Ovary (tissue), 9 donors: ENCODE data around the gene SPATA45. TPM values are rescaled to one million over a fixed set of nuclear protein-coding genes. Genes with fewer than 3 reads are reported as not detected.

ENCODE experiments used
- DNase-seq, 5 donors: peaks; one replicate each; pipeline ENCODE4 v3.0.0-alpha.2; 2019 to 2020
- H3K27ac ChIP-seq, 2 donors: fragments of 200-600 bp; one replicate each; pipeline versions ENCODE4 v1.5.1 to v1.8.0; 2019 to 2022
- H3K27me3 ChIP-seq: fragments of 200-600 bp; one replicate; pipeline ENCODE4 v1.8.0; 2022
- H3K36me3 ChIP-seq: fragments of 200-600 bp; sonication (generic); one replicate; pipeline ENCODE4 v1.5.1; 2019
- H3K4me1 ChIP-seq: one replicate; pipeline ENCODE4 v1.8.1; 2013; ENCODE audit warnings: mild to moderate bottlenecking, moderate library complexity; ENCODE audit not compliant: insufficient read depth
- H3K4me3 ChIP-seq: fragments of 200-600 bp; sonication (generic); one replicate; pipeline ENCODE4 v1.5.1; 2017
- H3K9me3 ChIP-seq, 2 donors: fragments of 200-600 bp in 1 of 2; sonication (generic) in 1 of 2; one replicate each; pipeline versions ENCODE4 v1.5.1 to v1.8.1; 2013 to 2019; ENCODE audit warnings: mild to moderate bottlenecking in 1 of 2, moderate library complexity in 1 of 2
- EP300 ChIP-seq: sonication (generic); formaldehyde crosslinking; IDR thresholded peaks from one replicate; pipeline ENCODE4 v1.6.1; 2017; ENCODE audit warnings: antibody characterized with exemption
- POLR2A ChIP-seq: fragments of 450-650 bp; IDR thresholded peaks from one replicate; pipeline ENCODE4 v1.6.1; 2017; ENCODE audit warnings: antibody characterized with exemption, mild to moderate bottlenecking, moderate library complexity
- WGBS, 3 donors: extraction: QIAGEN DNeasy Blood & Tissue Kit in 1 of 3; methylation state at CpG; one replicate each; pipeline versions ENCODE4 v1.1.5 to v1.1.7; 2013 to 2017; 5-methylcytosine and 5-hydroxymethylcytosine counted together
- intact Hi-C, 4 donors: fragments of 100-400 bp; cut with DNase I; formaldehyde crosslinking; loops; one replicate each; pipeline versions ENCODE4 v1.11.0 to v1.15.1; 2022 to 2023
- polyA plus RNA-seq, 2 donors: library from polyadenylated mRNA; stranded (reverse); fragments of 200-250 nt in 1 of 2; fragments of 350-450 nt in 1 of 2; fragmentation: Illumina TruSeq in 1 of 2; extraction: RNeasy Lipid Tissue Mini Kit (QIAGEN cat#74804) in 1 of 2; gene quantifications; one replicate each; pipeline ENCODE4 v1.2.3, GENCODE V29; 2013 to 2014
- total RNA-seq, 7 donors: library from RNA; depleted of rRNA in 2 of 7; stranded (reverse); fragments of >200 nt in 2 of 7; fragmentation: NEBNext Ultra II Directional in 3 of 7; extraction: Animal tissue kit (Norgen Biotek cat#: 25700) in 3 of 7; gene quantifications; one replicate each; pipeline versions ENCODE4 v1.1.0 to v1.2.4, GENCODE V29; 2016 to 2023
- TF ChIP-seq, protein P1 (sequence below), 3 donors: fragments of 450-650 bp in 2 of 3; fragments of 200-600 bp in 1 of 3; IDR thresholded peaks; one replicate each; pipeline versions ENCODE4 v1.5.1 to v1.8.0; 2016 to 2022; ENCODE audit warnings: antibody characterized with exemption in 3 of 3, mild to moderate bottlenecking in 1 of 3
- donor health status: DM: no; HTN: no; CAD: no; lungs with moderate emphysema.
- donor health status: DM: no; HTN: no; CAD: no.
- donor health status: Bipolar disorder and iron deficiency.
- donor health status: DM: yes; HTN: yes; CAD: no.
- donor health status: DM: no; HTN: no; CAD: no.
- donor health status: DM: yes; HTN: yes; CAD: no.

The SPATA45 gene
- total and polyA plus RNA-seq, 9 donors: not detected

DNA sequence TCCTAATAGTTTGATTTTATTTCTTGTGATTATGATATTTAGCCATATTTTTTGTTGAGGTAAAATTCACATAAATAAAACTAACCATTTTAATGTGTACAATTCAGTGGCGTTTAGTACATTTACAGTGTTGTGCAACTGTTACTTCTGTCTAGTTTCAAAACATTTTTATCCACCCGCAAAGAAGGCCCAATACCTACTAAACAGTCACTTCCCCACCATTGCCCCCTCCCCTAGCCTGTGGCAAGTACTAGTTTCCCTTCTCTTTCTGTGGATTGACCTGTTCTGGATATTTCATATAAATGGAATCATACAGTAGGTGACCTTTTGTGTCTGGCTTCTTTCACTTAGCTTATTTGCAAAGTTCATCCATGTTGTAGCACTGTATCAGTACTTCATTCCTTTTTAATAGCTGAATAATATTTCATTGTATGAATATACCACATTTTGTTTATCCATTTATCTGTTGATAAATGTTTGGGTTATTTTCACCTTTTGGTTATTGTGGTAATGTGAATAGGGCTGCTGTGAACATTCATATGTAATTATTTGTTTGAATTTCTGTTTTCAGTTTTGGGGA lies 14.8 kb upstream of the SPATA45 start:
- DNase-seq: no peak
- Histone ChIP-seq H3K4me3 (no peak overlapping the region), H3K9me3 (no peaks in the 10 kb centered on the region), H3K27me3 (no peaks in the 10 kb centered on the region), H3K36me3 (no peaks in the 10 kb centered on the region), H3K4me1 (peaks cover 7% of the 10 kb centered on the region), H3K27ac (no peak overlapping the region)
- TF ChIP-seq EP300: no peak
- intact Hi-C loops: no loop called here
- 94 to 98% (median 97%) methylated on average over 2 of the region's 2 CpGs for WGBS, 3 donors

DNA sequence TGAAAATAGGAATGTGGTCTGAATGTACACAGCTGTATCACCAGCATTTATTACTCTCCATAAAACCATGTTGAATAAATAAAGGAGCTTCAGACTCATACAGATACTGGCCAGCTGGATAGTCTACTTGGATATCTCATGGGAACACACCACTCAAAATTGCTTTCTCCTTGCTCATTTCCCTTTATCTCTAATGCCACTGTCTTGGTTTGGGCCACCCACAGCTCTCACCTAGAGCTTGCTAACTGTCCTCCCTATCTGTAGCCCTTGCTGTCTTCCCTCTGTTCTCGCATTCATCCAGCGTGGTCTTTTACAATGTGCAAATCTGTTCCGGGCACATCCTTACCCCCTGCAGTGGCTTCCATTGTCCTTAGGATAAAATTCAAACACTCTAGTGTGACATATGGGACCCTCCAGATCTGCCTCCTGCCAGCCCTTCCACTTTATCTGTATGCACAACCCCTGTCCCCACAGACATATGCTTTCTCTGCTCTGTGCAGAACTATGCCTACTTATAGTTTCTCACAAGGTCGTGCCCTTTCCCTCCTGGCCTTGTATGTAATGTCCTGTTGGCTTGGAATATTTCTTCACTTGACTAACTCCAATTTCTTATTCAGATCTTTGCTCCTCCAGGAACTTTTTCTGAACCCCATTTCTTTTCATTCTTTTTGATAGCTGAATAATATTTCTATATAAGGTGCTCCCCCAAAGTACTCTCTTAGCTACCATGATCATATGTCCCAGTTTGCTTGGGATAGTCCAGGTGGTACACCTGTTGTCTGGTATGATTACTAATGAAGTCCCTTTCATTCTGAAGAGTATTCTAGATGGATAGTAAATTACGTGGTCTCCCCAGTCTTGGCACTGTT lies 13.5 kb upstream of the SPATA45 start:
- Histone ChIP-seq H3K36me3 (no peaks in the 10 kb centered on the region), H3K27ac (no peak overlapping the region), H3K9me3 (no peaks in the 10 kb centered on the region), H3K4me3 (no peak overlapping the region), H3K4me1 (peaks cover 7% of the 10 kb centered on the region), H3K27me3 (no peaks in the 10 kb centered on the region)
- TF ChIP-seq, protein P1, sequence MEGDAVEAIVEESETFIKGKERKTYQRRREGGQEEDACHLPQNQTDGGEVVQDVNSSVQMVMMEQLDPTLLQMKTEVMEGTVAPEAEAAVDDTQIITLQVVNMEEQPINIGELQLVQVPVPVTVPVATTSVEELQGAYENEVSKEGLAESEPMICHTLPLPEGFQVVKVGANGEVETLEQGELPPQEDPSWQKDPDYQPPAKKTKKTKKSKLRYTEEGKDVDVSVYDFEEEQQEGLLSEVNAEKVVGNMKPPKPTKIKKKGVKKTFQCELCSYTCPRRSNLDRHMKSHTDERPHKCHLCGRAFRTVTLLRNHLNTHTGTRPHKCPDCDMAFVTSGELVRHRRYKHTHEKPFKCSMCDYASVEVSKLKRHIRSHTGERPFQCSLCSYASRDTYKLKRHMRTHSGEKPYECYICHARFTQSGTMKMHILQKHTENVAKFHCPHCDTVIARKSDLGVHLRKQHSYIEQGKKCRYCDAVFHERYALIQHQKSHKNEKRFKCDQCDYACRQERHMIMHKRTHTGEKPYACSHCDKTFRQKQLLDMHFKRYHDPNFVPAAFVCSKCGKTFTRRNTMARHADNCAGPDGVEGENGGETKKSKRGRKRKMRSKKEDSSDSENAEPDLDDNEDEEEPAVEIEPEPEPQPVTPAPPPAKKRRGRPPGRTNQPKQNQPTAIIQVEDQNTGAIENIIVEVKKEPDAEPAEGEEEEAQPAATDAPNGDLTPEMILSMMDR (IDR thresholded peaks at IDR 0.05): no peak
- WGBS, 3 donors: 71 to 78% (median 74%) methylated on average over 5 of the region's 5 CpGs
- intact Hi-C loops: no loop called here
- no peak for DNase-seq

DNA sequence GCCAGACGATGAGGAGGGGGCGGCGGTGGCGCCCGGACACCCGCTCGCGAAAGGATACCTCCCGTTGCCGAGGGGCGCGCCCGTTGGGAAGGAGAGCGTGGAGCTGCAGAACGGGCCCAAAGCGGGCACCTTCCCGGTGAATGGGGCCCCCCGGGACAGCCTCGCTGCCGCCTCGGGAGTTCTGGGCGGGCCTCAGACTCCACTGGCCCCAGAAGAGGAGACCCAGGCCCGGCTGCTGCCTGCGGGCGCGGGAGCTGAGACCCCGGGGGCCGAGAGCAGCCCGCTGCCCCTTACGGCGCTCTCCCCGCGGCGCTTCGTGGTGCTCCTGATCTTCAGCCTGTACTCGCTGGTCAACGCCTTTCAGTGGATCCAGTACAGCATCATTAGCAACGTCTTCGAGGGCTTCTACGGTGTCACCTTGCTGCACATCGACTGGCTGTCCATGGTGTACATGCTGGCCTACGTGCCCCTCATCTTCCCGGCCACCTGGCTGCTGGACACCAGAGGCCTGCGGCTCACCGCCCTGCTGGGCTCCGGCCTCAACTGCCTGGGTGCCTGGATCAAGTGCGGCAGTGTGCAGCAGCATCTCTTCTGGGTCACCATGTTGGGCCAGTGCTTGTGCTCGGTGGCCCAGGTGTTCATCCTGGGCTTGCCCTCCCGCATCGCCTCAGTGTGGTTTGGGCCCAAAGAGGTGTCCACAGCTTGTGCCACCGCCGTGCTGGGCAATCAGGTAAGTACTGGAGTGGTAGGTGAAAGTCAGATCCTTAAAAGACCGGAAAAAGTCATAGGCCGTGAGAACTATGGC lies 11.2 kb upstream of the SPATA45 start:
- 5 to 6% (median 6%) methylated on average over 35 to 54 of the region's 54 CpGs for WGBS, 3 donors
- Histone ChIP-seq H3K27ac (peak overlapping the region; percentile 87 to 95), H3K4me1 (peaks cover 7% of the 10 kb centered on the region), H3K9me3 (no peaks in the 10 kb centered on the region), H3K27me3 (no peaks in the 10 kb centered on the region), H3K36me3 (no peaks in the 10 kb centered on the region), H3K4me3 (peak overlapping the region; percentile 95)
- intact Hi-C loops: no loop called here
- TF ChIP-seq EP300: no peak
- TF ChIP-seq, protein P1 (IDR thresholded peaks at IDR 0.05): no peak
- no peak for TF ChIP-seq POLR2A
- peak in 2 of 5 donors; percentile 31 to 43 for DNase-seq

DNA sequence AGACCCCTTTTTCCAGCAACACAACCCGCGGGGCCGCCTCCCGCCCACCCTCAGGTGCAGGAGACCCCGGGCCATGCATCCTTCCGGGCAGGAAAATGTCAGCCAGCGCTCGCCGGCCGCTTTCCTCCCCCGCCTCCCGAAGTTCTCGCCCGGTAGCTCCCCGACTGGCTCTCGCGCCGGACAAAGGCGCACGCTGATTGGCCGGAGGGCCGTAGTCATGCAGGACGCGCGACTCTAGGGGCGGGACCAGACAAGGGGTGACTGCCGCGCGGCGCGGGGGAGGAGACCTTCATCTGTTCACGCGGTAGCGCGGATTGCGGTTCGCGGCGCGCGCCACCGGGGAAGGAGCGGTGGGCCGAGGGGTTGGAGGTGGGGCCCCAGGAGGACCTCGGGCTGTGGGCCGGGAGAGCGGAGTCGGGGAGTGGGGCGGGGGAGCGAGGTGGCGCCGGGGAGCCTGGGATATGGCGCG lies 10.6 kb upstream of the SPATA45 start, which contains the start of gene FLVCR1:
TSS of gene FLVCR1 (plus strand) at position 284 of the 469 bp plus-strand sequence. CDS start at position 462, 178 bp downstream.
- Histone ChIP-seq H3K9me3 (no peaks in the 10 kb centered on the region), H3K4me1 (peaks cover 7% of the 10 kb centered on the region), H3K36me3 (no peaks in the 10 kb centered on the region), H3K27ac (peak within 1 kb of the TSS; percentile 87 to 95), H3K27me3 (no peaks in the 10 kb centered on the region), H3K4me3 (peak within 1 kb of the TSS; percentile 95)
- peak; percentile 95 to 96 (median 95) for DNase-seq
- intact Hi-C loops: no loop called here
- TF ChIP-seq EP300 (no peak), POLR2A (peak; percentile 48)
- TF ChIP-seq, protein P1 (IDR thresholded peaks at IDR 0.05): no peak
- 0 to 1% (median 1%) methylated on average over 46 to 54 of the region's 54 CpGs for whole genome bisulfite sequencing, 3 donors
